Esophagus squamous epithelium (tissue), 5 donors: ENCODE data around the gene NHSL2. TPM values are rescaled to one million over a fixed set of nuclear protein-coding genes. Genes with fewer than 3 reads are reported as not detected.

Experiments used
- DNase-seq: peaks from one replicate; lab custom pipeline; 2025; lab: John Stamatoyannopoulos, UW
- H3K27ac ChIP-seq, 4 donors: fragments of 200-600 bp; sonication (generic); one replicate each; pipeline ENCODE4 v1.5.1; 2016 to 2019; ENCODE audit warnings: mild to moderate bottlenecking in 1 of 4
- H3K27me3 ChIP-seq, 4 donors: fragments of 200-600 bp; sonication (generic); 1 replicate in 3 of 4; 2 replicates in 1 of 4; pipeline versions ENCODE4 v1.5.1 to v1.6.0; 2017 to 2021; ENCODE audit warnings: antibody characterized with exemption in 1 of 4
- H3K36me3 ChIP-seq, 3 donors: fragments of 200-600 bp; sonication (generic); one replicate each; pipeline ENCODE4 v1.5.1; 2016 to 2019
- H3K4me1 ChIP-seq, 3 donors: fragments of 200-600 bp; sonication (generic); one replicate each; pipeline ENCODE4 v1.5.1; 2017 to 2019
- H3K4me3 ChIP-seq, 4 donors: fragments of 200-600 bp; sonication (generic); 1 replicate in 3 of 4; 2 replicates in 1 of 4; pipeline ENCODE4 v1.5.1; 2016 to 2019; ENCODE audit warnings: mild to moderate bottlenecking in 2 of 4, moderate library complexity in 1 of 4
- H3K9me3 ChIP-seq, 3 donors: fragments of 200-600 bp; sonication (generic); one replicate each; pipeline ENCODE4 v1.5.1; 2016 to 2019
- CTCF ChIP-seq, 6 experiments: fragments of 450-650 bp in 4 of 6; fragments of 200-600 bp in 2 of 6; sonication (generic) in 2 of 6; IDR thresholded peaks; one replicate each; pipeline ENCODE4 v1.5.1; 2016 to 2019; ENCODE audit warnings: antibody characterized with exemption in 6 of 6, mild to moderate bottlenecking in 4 of 6, moderate library complexity in 4 of 6
- POLR2A ChIP-seq, 4 donors: fragments of 450-650 bp; IDR thresholded peaks; one replicate each; pipeline ENCODE4 v1.6.1; 2017; ENCODE audit warnings: antibody characterized with exemption in 4 of 4, mild to moderate bottlenecking in 4 of 4, moderate library complexity in 3 of 4
- WGBS, 2 donors: methylation state at CpG; one replicate each; pipeline ENCODE4 v1.1.5; 2018; 5-methylcytosine and 5-hydroxymethylcytosine counted together
- intact Hi-C: fragments of 100-400 bp; cut with DNase I; formaldehyde crosslinking; loops from one replicate; pipeline ENCODE4 v1.15.0; 2022
- total RNA-seq, 4 donors: library from RNA; depleted of rRNA; stranded (reverse); fragments of >200 nt; gene quantifications; one replicate each; pipeline ENCODE4 v1.1.0, GENCODE V29; 2016
- donor health status: DM: yes; HTN: yes; CAD: no.

NHSL2 gene
- total RNA-seq, 4 donors from 2014 or later = 0.23 to 7.1 (median 1.6) TPM

DNA sequence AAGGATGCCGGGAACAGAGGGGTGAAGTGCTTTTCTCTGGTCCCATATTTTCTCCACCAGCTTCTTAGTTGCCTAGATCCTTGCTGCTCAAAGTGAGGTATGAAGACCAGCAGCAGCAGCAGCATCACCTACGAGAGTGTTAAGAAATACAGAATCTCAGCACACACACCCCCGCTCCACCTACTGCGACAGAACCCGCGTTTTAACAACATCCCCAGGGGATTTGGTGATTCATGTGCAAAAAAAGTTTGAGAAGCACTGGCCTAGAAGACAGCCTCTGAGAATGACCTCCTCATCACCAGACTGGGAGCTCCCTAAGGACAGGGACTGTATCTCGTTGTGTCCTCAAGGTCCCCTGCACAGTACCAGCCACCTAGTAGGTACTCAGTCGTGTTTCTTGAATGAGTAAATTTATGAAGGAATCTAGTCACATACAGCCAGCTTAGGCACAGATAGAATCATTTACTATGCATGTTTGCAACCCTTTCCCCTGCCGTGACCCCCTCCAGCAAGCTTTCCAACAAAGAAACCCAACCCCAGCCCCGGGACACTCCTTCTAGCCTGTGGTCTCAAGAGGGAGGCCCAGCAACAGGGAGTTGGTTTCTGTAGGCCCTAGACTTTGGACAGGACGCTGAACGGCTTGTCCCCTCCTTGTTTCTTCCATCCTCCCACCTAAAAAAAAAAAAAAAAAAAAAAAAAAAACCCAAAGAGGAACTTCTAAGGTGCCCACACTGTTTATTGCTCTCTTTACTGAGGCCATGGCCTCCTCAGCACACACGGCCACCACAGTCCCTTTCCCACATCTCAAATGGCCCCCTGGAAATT, 199.6 kb downstream of the NHSL2 start:
- WGBS, 2 donors = 57% methylated on average over 4 to 5 of the region's 13 CpGs
- no peaks in the 10 kb centered on the region for H3K36me3 ChIP-seq
- TF ChIP-seq CTCF (IDR thresholded peaks at IDR 0.05) = no peak
- no peak for TF ChIP-seq POLR2A (IDR thresholded peaks at IDR 0.05)
- no peak overlapping the region for H3K4me3 ChIP-seq
- DNase-seq = no peak
- H3K27me3 ChIP-seq = peaks cover 0 to 3% (median 0%) of the 10 kb centered on the region in 4 donors
- no peaks in the 10 kb centered on the region for H3K9me3 ChIP-seq
- intact Hi-C loops = no loop called here
- H3K4me1 ChIP-seq = no peaks in the 10 kb centered on the region
- H3K27ac ChIP-seq = no peak overlapping the region

DNA sequence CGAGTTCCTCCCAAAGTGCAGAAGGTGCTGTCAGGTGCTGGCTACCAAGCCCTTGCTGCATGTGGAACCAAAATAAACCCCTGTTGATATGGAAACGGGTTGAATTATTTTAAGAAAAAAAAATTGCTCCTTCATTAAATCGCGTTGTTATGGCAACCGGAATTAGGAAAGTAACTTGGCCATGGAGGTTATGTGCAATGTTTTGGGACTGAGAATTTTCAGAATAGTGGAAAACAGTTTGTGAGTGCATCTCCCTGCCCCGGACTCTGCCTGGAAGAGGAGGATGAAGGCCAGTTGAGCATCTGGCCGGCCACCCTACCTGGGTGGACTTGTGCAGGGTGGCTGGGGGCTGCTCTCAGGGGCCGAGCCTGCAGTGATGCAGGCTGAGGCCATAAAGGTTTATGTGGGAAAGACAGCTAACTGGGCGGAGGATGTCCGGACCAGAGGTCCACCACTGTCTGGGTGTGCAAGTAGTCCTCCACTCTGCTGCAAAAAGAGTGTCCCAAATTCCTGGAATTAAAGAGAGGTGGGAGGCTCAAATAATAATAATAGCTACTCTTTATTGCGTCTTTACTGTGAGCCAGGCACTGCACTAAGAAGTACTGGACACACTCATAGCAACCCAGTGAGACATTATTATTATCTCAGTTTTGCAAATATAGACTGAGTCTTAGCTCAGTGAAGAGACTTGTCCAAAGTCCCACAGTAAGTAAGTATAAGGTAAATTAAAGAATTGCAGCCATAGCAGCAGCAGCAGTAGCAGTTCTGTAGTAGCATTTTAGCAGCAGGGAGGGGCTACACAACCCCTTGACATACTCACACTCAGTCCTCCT, 200.4 kb downstream of the NHSL2 start:
- intact Hi-C loops = no loop called here
- no peaks in the 10 kb centered on the region for H3K36me3 ChIP-seq
- TF ChIP-seq CTCF (IDR thresholded peaks at IDR 0.05) (no peak), POLR2A (IDR thresholded peaks at IDR 0.05) (no peak)
- H3K27me3 ChIP-seq = peaks cover 0 to 3% (median 0%) of the 10 kb centered on the region in 4 donors
- no peaks in the 10 kb centered on the region for H3K4me1 ChIP-seq
- H3K4me3 ChIP-seq = no peak overlapping the region
- no peaks in the 10 kb centered on the region for H3K9me3 ChIP-seq
- no peak overlapping the region for H3K27ac ChIP-seq
- DNase-seq = no peak
- WGBS, 2 donors = 75 to 78% methylated on average over 6 to 11 of the region's 11 CpGs

DNA sequence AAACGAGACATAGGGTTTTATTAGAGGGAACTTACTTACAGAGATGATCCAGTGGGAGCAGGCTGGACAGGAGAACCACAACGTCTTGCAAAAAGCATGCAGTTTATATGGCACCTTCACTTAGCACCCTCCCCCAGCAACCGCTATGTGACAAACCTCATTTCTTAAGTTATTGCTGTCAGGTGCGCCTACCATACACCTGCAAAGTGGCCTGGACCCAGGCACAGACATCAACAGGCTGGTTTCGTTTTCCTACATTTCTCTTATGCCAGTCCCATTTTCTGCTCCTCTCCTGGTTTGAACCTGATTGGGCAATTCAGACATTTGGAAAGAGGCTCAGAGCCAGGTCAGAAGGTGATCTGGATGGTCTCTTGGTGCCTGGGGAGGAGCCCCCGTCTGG, 202.8 kb downstream of the NHSL2 start:
- Histone ChIP-seq H3K4me3 (no peak overlapping the region), H3K36me3 (no peaks in the 10 kb centered on the region), H3K27me3 (peaks cover 0 to 3% (median 0%) of the 10 kb centered on the region in 4 donors), H3K4me1 (no peaks in the 10 kb centered on the region), H3K9me3 (no peaks in the 10 kb centered on the region), H3K27ac (peak overlapping the region in 2 of 4 donors; percentile 5 to 44)
- intact Hi-C loops = no loop called here
- TF ChIP-seq CTCF (IDR thresholded peaks at IDR 0.05) = no peak
- TF ChIP-seq POLR2A (IDR thresholded peaks at IDR 0.05) = no peak
- WGBS, 2 donors = 72 to 76% methylated on average over 2 to 6 of the region's 6 CpGs
- no peak for DNase-seq

DNA sequence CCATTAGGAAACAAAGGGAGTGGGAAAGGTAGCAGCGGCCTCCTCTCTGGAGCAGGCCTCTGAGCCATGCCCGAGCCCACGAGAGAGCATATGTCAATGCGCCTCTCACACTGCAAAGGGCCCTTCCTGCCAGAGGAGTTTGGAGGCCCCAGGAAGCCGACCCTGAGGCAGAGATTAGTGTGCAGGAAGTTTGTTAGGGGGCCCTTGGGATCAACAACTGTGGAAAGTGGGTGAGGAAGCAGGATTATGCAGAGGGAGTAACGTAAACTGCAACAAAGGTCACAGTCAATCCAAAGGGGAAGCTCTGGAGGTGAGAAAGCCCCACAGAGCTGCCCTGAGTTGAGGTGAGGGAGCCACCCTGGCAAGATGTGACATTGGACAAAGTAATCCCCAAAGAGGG, 203.7 kb downstream of the NHSL2 start:
- 54 to 60% methylated on average over 5 to 6 of the region's 6 CpGs for WGBS, 2 donors
- no peaks in the 10 kb centered on the region for H3K9me3 ChIP-seq
- H3K4me3 ChIP-seq = no peak overlapping the region
- no peaks in the 10 kb centered on the region for H3K4me1 ChIP-seq
- TF ChIP-seq CTCF (IDR thresholded peaks at IDR 0.05) = no peak
- TF ChIP-seq POLR2A (IDR thresholded peaks at IDR 0.05) = no peak
- no peaks in the 10 kb centered on the region for H3K36me3 ChIP-seq
- intact Hi-C loops = no loop called here
- H3K27me3 ChIP-seq = peaks cover 0 to under 1% (median 0%) of the 10 kb centered on the region in 4 donors
- no peak for DNase-seq
- peak overlapping the region in 2 of 4 donors; percentile 44 to 54 for H3K27ac ChIP-seq

DNA sequence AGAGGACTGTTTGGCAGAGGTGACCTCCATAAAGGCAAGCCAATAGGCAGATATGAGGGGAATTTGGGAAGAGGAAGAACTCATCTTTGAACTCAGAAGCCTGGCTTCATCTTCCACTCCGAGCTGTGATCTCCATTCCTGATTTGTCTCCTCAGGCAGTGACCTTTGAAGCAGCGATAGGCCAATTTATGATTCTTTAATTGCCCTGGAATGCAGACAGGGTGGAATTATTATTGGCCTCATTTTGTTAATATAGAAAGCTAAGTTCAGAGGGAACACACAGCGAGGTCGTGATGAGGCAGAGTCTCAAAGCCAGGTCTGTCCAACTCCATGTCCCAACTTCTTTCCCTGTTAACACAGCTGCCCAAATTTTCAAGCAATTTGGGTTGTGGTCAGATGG, 204.2 kb downstream of the NHSL2 start:
- WGBS, 2 donors = 69 to 83% methylated on average over 2 to 4 of the region's 4 CpGs
- H3K4me3 ChIP-seq = no peak overlapping the region
- H3K27me3 ChIP-seq = no peaks in the 10 kb centered on the region
- no peak for DNase-seq
- no peaks in the 10 kb centered on the region for H3K9me3 ChIP-seq
- H3K4me1 ChIP-seq = no peaks in the 10 kb centered on the region
- no peaks in the 10 kb centered on the region for H3K36me3 ChIP-seq
- TF ChIP-seq POLR2A (IDR thresholded peaks at IDR 0.05) = no peak
- TF ChIP-seq CTCF (IDR thresholded peaks at IDR 0.05) = no peak
- H3K27ac ChIP-seq = peak overlapping the region in 2 of 4 donors; percentile 44 to 54
- intact Hi-C loops = no loop called here
